HFFc6 (cell line): ENCODE measurements around the gene EDN2. TPM values are rescaled to one million over a fixed set of nuclear protein-coding genes. Genes with fewer than 3 reads are reported as not detected.

Experiments
- DNase-seq: peaks from one replicate; pipeline ENCODE4 v3.0.0-alpha.2; 2018
- H3K27ac Mint-ChIP-seq: 2 replicates; pipeline ENCODE4 v1.8.0; 2020; ENCODE audit warnings: mild to moderate bottlenecking, mixed read lengths
- H3K27me3 Mint-ChIP-seq: 2 replicates; pipeline ENCODE4 v1.8.0; 2021; ENCODE audit warnings: mild to moderate bottlenecking, moderate library complexity, mixed read lengths; ENCODE audit not compliant: insufficient read depth
- H3K36me3 Mint-ChIP-seq: 2 replicates; pipeline ENCODE4 v1.8.0; 2021; ENCODE audit warnings: low read depth, mixed read lengths
- H3K4me1 Mint-ChIP-seq: 2 replicates; pipeline ENCODE4 v1.8.0; 2020; ENCODE audit warnings: low read depth, mixed read lengths
- H3K4me3 Mint-ChIP-seq: 2 replicates; pipeline ENCODE4 v1.8.0; 2020; ENCODE audit warnings: mild to moderate bottlenecking, moderate library complexity, mixed read lengths
- H3K9me3 Mint-ChIP-seq: 2 replicates; pipeline ENCODE4 v1.8.0; 2020; ENCODE audit warnings: mild to moderate bottlenecking, mixed read lengths
- CTCF ChIP-seq: fragments of 200-600 bp; sonication (generic); IDR thresholded peaks from 2 replicates; pipeline ENCODE4 v1.5.0; 2021; ENCODE audit warnings: antibody characterized with exemption, mild to moderate bottlenecking
- total RNA-seq, 6 experiments: library from RNA; stranded (reverse); fragmentation: NEBNext Ultra II Directional; extraction: Animal tissue kit (Norgen Biotek cat#: 25700); gene quantifications; 2 replicates in 1 of 6; 3 replicates in 5 of 6; pipeline ENCODE4 v1.2.3, GENCODE V29; 2021

The EDN2 gene
- total RNA-seq, 6 experiments from 2014 or later = not detected

GRCh38 chr1:41475346-41475745, 9.1 kb downstream of the EDN2 start:
- Mint-ChIP-seq H3K4me3 (no peak overlapping the region), H3K27me3 (peaks cover 9% of the 10 kb centered on the region), H3K4me1 (peaks cover 38% of the 10 kb centered on the region), H3K36me3 (no peaks in the 10 kb centered on the region), H3K27ac (no peak overlapping the region; the same call in 1 of the 2 replicates), H3K9me3 (no peaks in the 10 kb centered on the region)
- no peak for DNase-seq
- TF ChIP-seq CTCF = no peak

- DNase-seq = peak; percentile 34
- TF ChIP-seq CTCF = no peak
- H3K4me3 Mint-ChIP-seq = no peak overlapping the region
- H3K27me3 Mint-ChIP-seq = peaks cover 14% of the 10 kb centered on the region
- peaks cover 38% of the 10 kb centered on the region for H3K4me1 Mint-ChIP-seq
- H3K36me3 Mint-ChIP-seq = no peaks in the 10 kb centered on the region
- no peak overlapping the region for H3K27ac Mint-ChIP-seq
- H3K9me3 Mint-ChIP-seq = no peaks in the 10 kb centered on the region
These were observed 9.8 kb downstream of the EDN2 start for GRCh38 chr1:41474490-41475271.

- Mint-ChIP-seq H3K27me3 (peaks cover 16% of the 10 kb centered on the region), H3K9me3 (no peaks in the 10 kb centered on the region), H3K4me3 (no peak overlapping the region), H3K4me1 (peaks cover 34% of the 10 kb centered on the region), H3K36me3 (no peaks in the 10 kb centered on the region), H3K27ac (no peak overlapping the region)
- DNase-seq = no peak
- TF ChIP-seq CTCF = no peak
These were observed 10.6 kb downstream of the EDN2 start for GRCh38 chr1:41473738-41474362.

GRCh38 chr1:41471658-41472057, 12.8 kb downstream of the EDN2 start:
- H3K4me1 Mint-ChIP-seq = peaks cover 21% of the 10 kb centered on the region
- H3K27me3 Mint-ChIP-seq = peaks cover 28% of the 10 kb centered on the region
- H3K9me3 Mint-ChIP-seq = no peaks in the 10 kb centered on the region
- H3K36me3 Mint-ChIP-seq = no peaks in the 10 kb centered on the region
- DNase-seq = no peak
- no peak for TF ChIP-seq CTCF
- H3K4me3 Mint-ChIP-seq = no peak overlapping the region
- no peak overlapping the region for H3K27ac Mint-ChIP-seq

GRCh38 chr1:41469706-41470105, 14.8 kb downstream of the EDN2 start:
- no peaks in the 10 kb centered on the region for H3K36me3 Mint-ChIP-seq
- no peak overlapping the region for H3K4me3 Mint-ChIP-seq
- peaks cover 32% of the 10 kb centered on the region for H3K27me3 Mint-ChIP-seq
- TF ChIP-seq CTCF = no peak
- no peaks in the 10 kb centered on the region for H3K9me3 Mint-ChIP-seq
- H3K27ac Mint-ChIP-seq = no peak overlapping the region
- no peak for DNase-seq
- H3K4me1 Mint-ChIP-seq = peaks cover 1% of the 10 kb centered on the region
